GM21381 (cell line): ENCODE results near the gene RGN.
"Not testable (repeated sequence)": the region's sequence is repeated elsewhere in the genome, so short reads cannot be mapped to it uniquely, and the experiment has no call there.

ENCODE experiments used
- ATAC-seq: cut with Tn5 transposase; IDR thresholded peaks from one replicate; pipeline ENCODE4 v1.9.1; 2021; ENCODE audit warnings: mild to moderate bottlenecking, moderate library complexity; ENCODE audit not compliant: unreplicated experiment

The RGN gene

GRCh38 chrX:47116551-47117110, 38.4 kb downstream of the RGN start:
- not testable (repeated sequence) for ATAC-seq

DNA sequence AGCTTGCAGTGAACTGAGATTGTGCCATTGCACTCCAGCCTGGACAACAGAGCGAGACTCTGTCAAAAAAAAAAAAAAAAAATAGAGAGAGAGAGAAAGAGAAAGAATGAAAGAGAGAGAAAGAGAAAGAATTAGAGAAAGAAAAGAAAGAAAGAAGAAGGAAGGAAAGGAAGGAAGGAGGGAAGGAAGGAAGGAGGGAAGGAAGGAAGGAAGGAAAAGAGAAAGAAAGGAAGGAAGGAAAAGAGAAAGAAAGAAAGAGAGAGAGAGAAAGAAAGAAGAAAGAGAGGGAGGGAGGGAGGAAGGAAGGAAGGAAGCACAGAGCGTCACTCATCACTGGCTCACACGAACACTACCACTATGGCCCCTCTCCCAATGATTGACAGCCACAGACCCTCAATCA, 46.2 kb downstream of the RGN start:
- ATAC-seq: not testable (repeated sequence)

- ATAC-seq: peak; percentile 99
Observed at GRCh38 chrX:47129157-47129898, 51.1 kb downstream of the RGN start.

DNA sequence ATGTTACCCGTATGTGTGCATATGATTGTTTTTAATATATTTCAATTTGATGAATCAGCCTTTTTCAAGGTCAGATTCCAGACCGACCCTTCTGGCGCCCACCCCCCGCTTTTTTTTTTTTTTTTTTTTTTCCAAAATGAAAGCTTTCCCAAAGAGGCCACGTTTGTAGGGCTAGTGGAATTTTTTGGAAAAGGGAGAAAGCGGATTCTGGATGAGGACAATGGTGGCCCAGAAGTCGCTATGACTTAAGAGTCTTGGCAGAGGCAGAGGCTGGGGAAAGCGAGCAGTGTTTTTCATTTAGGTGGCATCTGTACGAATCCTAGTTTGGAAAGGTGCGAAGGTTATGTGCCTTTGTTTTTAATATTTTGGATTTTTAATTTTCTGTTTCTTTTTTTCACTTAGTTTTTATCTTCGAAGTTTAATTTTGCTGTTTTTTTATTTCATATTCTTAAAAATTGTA, 51.7 kb downstream of the RGN start:
- ATAC-seq: no peak

- ATAC-seq: no peak
Observed at GRCh38 chrX:47133493-47133892, 55.2 kb downstream of the RGN start.

- not testable (repeated sequence) for ATAC-seq
Observed at GRCh38 chrX:47135650-47136049, 57.4 kb downstream of the RGN start.

DNA sequence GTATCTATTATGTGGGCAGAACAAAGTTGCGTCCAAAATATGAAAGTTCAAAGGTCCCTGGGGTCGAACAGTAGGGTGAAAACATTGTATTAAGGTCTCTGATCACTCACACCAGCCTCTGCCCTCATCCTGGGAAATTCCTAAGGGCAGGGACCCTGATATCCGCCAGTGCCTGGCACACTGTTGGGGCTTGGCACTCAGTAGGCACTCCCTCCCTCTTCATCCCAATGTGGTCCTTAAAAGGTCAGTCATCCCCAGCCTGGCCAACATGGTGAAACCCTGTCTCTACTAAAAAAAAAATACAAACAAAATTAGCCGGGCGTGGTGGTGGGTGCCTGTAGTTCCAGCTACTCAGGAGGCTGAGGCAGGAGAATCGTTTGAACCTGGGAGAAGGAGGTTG, 59.9 kb downstream of the RGN start:
- ATAC-seq: no peak
